GM10266 (cell line): Measurements from ENCODE around the gene MBLAC2.
A peak's percentile ranks its signal among the peaks of the same experiment; 100 is the strongest.

ENCODE experiments used
- DNase-seq: peaks from one replicate; pipeline ENCODE4 v3.0.0; 2012; ENCODE audit errors: extremely low spot score
- CTCF ChIP-seq: IDR thresholded peaks from 2 replicates; pipeline ENCODE4 v1.5.1; 2012; ENCODE audit warnings: mild to moderate bottlenecking, low read depth; ENCODE audit not compliant: control insufficient read depth, insufficient read depth; ENCODE audit errors: missing control alignments

The MBLAC2 gene

GRCh38 chr5:90479611-90480385 lies 5.2 kb upstream of the MBLAC2 start:
- no peak for DNase-seq
- no peak for TF ChIP-seq CTCF

- TF ChIP-seq CTCF, result no peak
- no peak for DNase-seq
Observed at GRCh38 chr5:90477621-90478215, 3.1 kb upstream of the MBLAC2 start.

GRCh38 chr5:90477073-90477472 lies 2.5 kb upstream of the MBLAC2 start:
- no peak for DNase-seq
- no peak for TF ChIP-seq CTCF

- TF ChIP-seq CTCF, result no peak
- no peak for DNase-seq
Observed at GRCh38 chr5:90476391-90476790, 1.8 kb upstream of the MBLAC2 start.

- no peak for DNase-seq
- no peak for TF ChIP-seq CTCF
Observed at GRCh38 chr5:90475436-90475980, 937 bp upstream of the MBLAC2 start.

- peak; percentile 12 for DNase-seq
- no peak for TF ChIP-seq CTCF
Observed at GRCh38 chr5:90473396-90474234, 956 bp downstream of the MBLAC2 start.
